ENCODE results near the gene WDR82.
"Not testable (repeated sequence)": the region's sequence is repeated elsewhere in the genome, so short reads cannot be mapped to it uniquely, and the experiment has no call there.

The WDR82 gene

DNA sequence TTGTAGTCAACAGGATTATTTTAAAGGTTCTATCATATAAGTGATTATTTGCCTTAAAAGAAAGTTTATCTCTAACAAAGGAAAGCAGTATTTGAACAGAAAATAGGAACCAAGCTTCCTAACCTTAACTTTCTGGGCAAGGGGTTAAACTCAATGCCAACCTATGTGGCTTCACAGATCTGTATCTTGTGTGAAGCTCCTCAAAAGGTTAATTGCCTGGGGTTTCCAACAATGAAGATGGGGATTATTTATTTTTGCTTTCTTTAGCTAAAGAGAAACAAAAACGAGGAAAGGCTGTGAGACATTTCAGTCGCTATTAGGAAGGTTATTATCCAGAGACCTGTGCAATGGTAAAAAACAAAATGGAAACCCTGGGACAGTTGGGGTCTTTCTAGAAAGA lies 1.1 kb upstream of the WDR82 start:
- H3K4me3 ChIP-seq (ENCODE audit: low read depth, low read length), result peak overlapping the region; percentile 97
- no peak for DNase-seq (ENCODE audit: low read depth, low spot score)
- TF ChIP-seq, protein P1, sequence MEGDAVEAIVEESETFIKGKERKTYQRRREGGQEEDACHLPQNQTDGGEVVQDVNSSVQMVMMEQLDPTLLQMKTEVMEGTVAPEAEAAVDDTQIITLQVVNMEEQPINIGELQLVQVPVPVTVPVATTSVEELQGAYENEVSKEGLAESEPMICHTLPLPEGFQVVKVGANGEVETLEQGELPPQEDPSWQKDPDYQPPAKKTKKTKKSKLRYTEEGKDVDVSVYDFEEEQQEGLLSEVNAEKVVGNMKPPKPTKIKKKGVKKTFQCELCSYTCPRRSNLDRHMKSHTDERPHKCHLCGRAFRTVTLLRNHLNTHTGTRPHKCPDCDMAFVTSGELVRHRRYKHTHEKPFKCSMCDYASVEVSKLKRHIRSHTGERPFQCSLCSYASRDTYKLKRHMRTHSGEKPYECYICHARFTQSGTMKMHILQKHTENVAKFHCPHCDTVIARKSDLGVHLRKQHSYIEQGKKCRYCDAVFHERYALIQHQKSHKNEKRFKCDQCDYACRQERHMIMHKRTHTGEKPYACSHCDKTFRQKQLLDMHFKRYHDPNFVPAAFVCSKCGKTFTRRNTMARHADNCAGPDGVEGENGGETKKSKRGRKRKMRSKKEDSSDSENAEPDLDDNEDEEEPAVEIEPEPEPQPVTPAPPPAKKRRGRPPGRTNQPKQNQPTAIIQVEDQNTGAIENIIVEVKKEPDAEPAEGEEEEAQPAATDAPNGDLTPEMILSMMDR (IDR thresholded peaks at IDR 0.05; ENCODE audit: low read depth, low read length), result no peak
- in situ Hi-C loops (cut with HindIII; ENCODE audit: low sequenced_read_pairs), result no loop called here

DNA sequence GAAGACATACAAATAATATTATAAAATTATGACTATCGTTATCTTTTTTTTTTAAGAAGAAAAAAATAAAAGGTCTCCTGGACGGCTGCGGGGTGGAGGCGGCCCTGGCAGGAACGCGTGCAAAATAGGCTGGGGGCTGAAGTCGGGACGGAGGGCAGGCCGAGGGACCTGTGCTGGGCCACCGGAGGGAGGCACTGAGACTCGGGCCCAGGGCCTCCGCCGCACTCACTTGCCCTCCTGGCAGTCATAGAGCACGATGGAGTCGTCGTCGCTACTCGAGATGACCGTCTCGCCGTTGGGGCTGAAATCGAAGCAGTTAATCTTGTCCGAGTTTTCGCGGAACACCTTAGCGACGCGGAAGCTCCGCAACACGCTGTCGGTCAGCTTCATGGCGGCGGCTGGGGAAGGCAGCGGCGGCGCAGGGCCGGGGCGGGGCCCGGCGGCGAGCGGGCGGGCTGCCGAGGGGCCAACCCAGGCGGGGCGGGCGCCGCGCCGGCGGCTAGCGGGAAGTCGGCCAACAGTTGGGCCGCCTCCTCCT lies 408 bp downstream of the WDR82 start:
- in situ Hi-C loops (cut with HindIII; ENCODE audit: low sequenced_read_pairs), result no loop called here
- DNase-seq (ENCODE audit: low read depth, low spot score), result peak; percentile 53
- TF ChIP-seq, protein P1 (IDR thresholded peaks at IDR 0.05; ENCODE audit: low read depth, low read length), result peak; percentile 40
- peak overlapping the region; percentile 97 for H3K4me3 ChIP-seq (ENCODE audit: low read depth, low read length)

GRCh38 chr3:52277071-52277964 lies 1.1 kb downstream of the WDR82 start:
- H3K4me3 ChIP-seq (ENCODE audit: low read depth, low read length), result peak overlapping the region; percentile 97
- TF ChIP-seq, protein P1 (IDR thresholded peaks at IDR 0.05; ENCODE audit: low read depth, low read length), result no peak
- in situ Hi-C loops (cut with HindIII; ENCODE audit: low sequenced_read_pairs), result no loop called here
- peak; percentile 50 for DNase-seq (ENCODE audit: low read depth, low spot score)

GRCh38 chr3:52274781-52275180 lies 3.7 kb downstream of the WDR82 start:
- in situ Hi-C loops (cut with HindIII; ENCODE audit: low sequenced_read_pairs); H3K4me3 ChIP-seq (ENCODE audit: low read depth, low read length): not testable (repeated sequence)

GRCh38 chr3:52272831-52273230 lies 5.6 kb downstream of the WDR82 start:
- in situ Hi-C loops (cut with HindIII; ENCODE audit: low sequenced_read_pairs), result no loop called here
- TF ChIP-seq, protein P1 (IDR thresholded peaks at IDR 0.05; ENCODE audit: low read depth, low read length), result no peak
- no peak overlapping the region for H3K4me3 ChIP-seq (ENCODE audit: low read depth, low read length)
- no peak for DNase-seq (ENCODE audit: low read depth, low spot score)

More at GRCh38 chr3:52274781-52275180, 3.7 kb downstream of the WDR82 start:
- DNase-seq (ENCODE audit: low read depth, low spot score), result not testable (repeated sequence)

DNA sequence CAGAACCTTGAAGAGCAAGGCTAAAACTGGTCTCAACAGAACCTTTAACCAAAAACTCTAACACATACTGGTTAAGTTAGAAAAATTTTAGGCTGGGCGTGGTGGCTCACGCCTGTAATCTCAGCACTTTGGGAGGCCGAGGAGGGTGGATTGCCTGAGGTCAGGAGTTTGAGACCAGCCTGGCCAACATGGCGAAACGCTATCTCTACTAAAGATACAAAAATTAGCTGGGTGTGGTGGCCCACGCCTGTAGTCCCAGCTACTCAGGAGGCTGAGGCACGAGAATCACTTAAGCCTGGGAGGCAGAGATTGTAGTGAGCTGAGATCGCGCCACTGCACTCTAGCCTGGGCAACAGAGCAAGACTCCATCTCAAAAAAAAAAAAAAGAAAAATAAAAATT lies 6.3 kb downstream of the WDR82 start:
- in situ Hi-C loops (cut with HindIII; ENCODE audit: low sequenced_read_pairs); H3K4me3 ChIP-seq (ENCODE audit: low read depth, low read length); DNase-seq (ENCODE audit: low read depth, low spot score): not testable (repeated sequence)

GRCh38 chr3:52270252-52270754 lies 8.1 kb downstream of the WDR82 start:
- no peak overlapping the region for H3K4me3 ChIP-seq (ENCODE audit: low read depth, low read length)
- in situ Hi-C loops (cut with HindIII; ENCODE audit: low sequenced_read_pairs), result no loop called here
- no peak for DNase-seq (ENCODE audit: low read depth, low spot score)
- TF ChIP-seq, protein P1 (IDR thresholded peaks at IDR 0.05; ENCODE audit: low read depth, low read length), result no peak

All from astrocyte of the spinal cord (primary cell).